ENCODE results near the gene PREX1. TPM values are rescaled to one million over a fixed set of nuclear protein-coding genes. Genes with fewer than 3 reads are reported as not detected.

Gene PREX1
- total RNA-seq, 1 donor from 2014 or later = 65.5 TPM

GRCh38 chr20:48631114-48632016 is 196.4 kb downstream of the PREX1 start:
- intact Hi-C loops (cut with micrococcal nuclease) = no loop called here
- Mint-ChIP-seq H3K27ac (no peak overlapping the region), H3K36me3 (ENCODE audit: low read depth) (peaks cover 45% of the 10 kb centered on the region), H3K4me3 (no peak overlapping the region), H3K9me3 (no peaks in the 10 kb centered on the region), H3K4me1 (peaks cover 13% of the 10 kb centered on the region), H3K27me3 (no peaks in the 10 kb centered on the region)
- DNase-seq = no peak

GRCh38 chr20:48630342-48631075 is 197.3 kb downstream of the PREX1 start:
- Mint-ChIP-seq H3K27me3 (no peaks in the 10 kb centered on the region), H3K27ac (no peak overlapping the region), H3K9me3 (no peaks in the 10 kb centered on the region), H3K4me3 (no peak overlapping the region), H3K36me3 (ENCODE audit: low read depth) (peaks cover 45% of the 10 kb centered on the region), H3K4me1 (peaks cover 11% of the 10 kb centered on the region)
- intact Hi-C loops (cut with micrococcal nuclease) = no loop called here
- DNase-seq = no peak

GRCh38 chr20:48629960-48630315 is 197.9 kb downstream of the PREX1 start:
- no peak for DNase-seq
- H3K9me3 Mint-ChIP-seq = no peaks in the 10 kb centered on the region
- intact Hi-C loops (cut with micrococcal nuclease) = no loop called here
- no peaks in the 10 kb centered on the region for H3K27me3 Mint-ChIP-seq
- no peak overlapping the region for H3K4me3 Mint-ChIP-seq
- H3K27ac Mint-ChIP-seq = no peak overlapping the region
- H3K36me3 Mint-ChIP-seq (ENCODE audit: low read depth) = peaks cover 43% of the 10 kb centered on the region
- H3K4me1 Mint-ChIP-seq = peaks cover 8% of the 10 kb centered on the region

- no peaks in the 10 kb centered on the region for H3K27me3 Mint-ChIP-seq
- no peak overlapping the region for H3K27ac Mint-ChIP-seq
- peaks cover 44% of the 10 kb centered on the region for H3K36me3 Mint-ChIP-seq (ENCODE audit: low read depth)
- H3K4me1 Mint-ChIP-seq = peaks cover 8% of the 10 kb centered on the region
- DNase-seq = no peak
- no peak overlapping the region for H3K4me3 Mint-ChIP-seq
- intact Hi-C loops (cut with micrococcal nuclease) = no loop called here
- H3K9me3 Mint-ChIP-seq = no peaks in the 10 kb centered on the region
These were observed 198.5 kb downstream of the PREX1 start for GRCh38 chr20:48629069-48629959.

GRCh38 chr20:48627737-48628128 is 200.1 kb downstream of the PREX1 start:
- Mint-ChIP-seq H3K4me3 (no peak overlapping the region), H3K36me3 (ENCODE audit: low read depth) (peaks cover 39% of the 10 kb centered on the region), H3K27ac (no peak overlapping the region), H3K27me3 (no peaks in the 10 kb centered on the region), H3K4me1 (peaks cover 8% of the 10 kb centered on the region), H3K9me3 (no peaks in the 10 kb centered on the region)
- intact Hi-C loops (cut with micrococcal nuclease) = no loop called here
- no peak for DNase-seq

GRCh38 chr20:48626938-48627736 is 200.7 kb downstream of the PREX1 start:
- Mint-ChIP-seq H3K4me3 (peak overlapping the region; percentile 2), H3K9me3 (no peaks in the 10 kb centered on the region), H3K27me3 (no peaks in the 10 kb centered on the region), H3K4me1 (peaks cover 8% of the 10 kb centered on the region), H3K36me3 (ENCODE audit: low read depth) (peaks cover 39% of the 10 kb centered on the region), H3K27ac (peak overlapping the region; percentile 53)
- intact Hi-C loops (cut with micrococcal nuclease) = no loop called here
- no peak for DNase-seq

- H3K27ac Mint-ChIP-seq = peak overlapping the region; percentile 50
- peak overlapping the region; percentile 2 for H3K4me3 Mint-ChIP-seq
- H3K27me3 Mint-ChIP-seq = no peaks in the 10 kb centered on the region
- peak; percentile 61 for DNase-seq
- intact Hi-C loops (cut with micrococcal nuclease) = no loop called here
- H3K4me1 Mint-ChIP-seq = peaks cover 8% of the 10 kb centered on the region
- no peaks in the 10 kb centered on the region for H3K9me3 Mint-ChIP-seq
- peaks cover 37% of the 10 kb centered on the region for H3K36me3 Mint-ChIP-seq (ENCODE audit: low read depth)
These were observed 201.4 kb downstream of the PREX1 start for GRCh38 chr20:48626226-48626937.

- intact Hi-C loops (cut with micrococcal nuclease) = no loop called here
- no peak for DNase-seq
- no peak overlapping the region for H3K27ac Mint-ChIP-seq
- H3K4me3 Mint-ChIP-seq = no peak overlapping the region
- no peaks in the 10 kb centered on the region for H3K27me3 Mint-ChIP-seq
- no peaks in the 10 kb centered on the region for H3K9me3 Mint-ChIP-seq
- peaks cover 14% of the 10 kb centered on the region for H3K4me1 Mint-ChIP-seq
- H3K36me3 Mint-ChIP-seq (ENCODE audit: low read depth) = peaks cover 35% of the 10 kb centered on the region
These were observed 202.5 kb downstream of the PREX1 start for GRCh38 chr20:48625136-48625900.

GRCh38 chr20:48624315-48625020 is 203.3 kb downstream of the PREX1 start:
- intact Hi-C loops (cut with micrococcal nuclease) = no loop called here
- DNase-seq = no peak
- H3K27me3 Mint-ChIP-seq = no peaks in the 10 kb centered on the region
- no peaks in the 10 kb centered on the region for H3K9me3 Mint-ChIP-seq
- H3K27ac Mint-ChIP-seq = no peak overlapping the region
- H3K4me3 Mint-ChIP-seq = no peak overlapping the region
- H3K4me1 Mint-ChIP-seq = peaks cover 12% of the 10 kb centered on the region
- H3K36me3 Mint-ChIP-seq (ENCODE audit: low read depth) = peaks cover 30% of the 10 kb centered on the region

GRCh38 chr20:48623906-48624265 is 203.9 kb downstream of the PREX1 start:
- H3K27me3 Mint-ChIP-seq = no peaks in the 10 kb centered on the region
- H3K27ac Mint-ChIP-seq = no peak overlapping the region
- intact Hi-C loops (cut with micrococcal nuclease) = no loop called here
- peaks cover 26% of the 10 kb centered on the region for H3K36me3 Mint-ChIP-seq (ENCODE audit: low read depth)
- H3K9me3 Mint-ChIP-seq = no peaks in the 10 kb centered on the region
- peaks cover 12% of the 10 kb centered on the region for H3K4me1 Mint-ChIP-seq
- H3K4me3 Mint-ChIP-seq = no peak overlapping the region
- DNase-seq = no peak

- intact Hi-C loops (cut with micrococcal nuclease) = no loop called here
- DNase-seq = no peak
- Mint-ChIP-seq H3K27me3 (no peaks in the 10 kb centered on the region), H3K36me3 (ENCODE audit: low read depth) (peaks cover 21% of the 10 kb centered on the region), H3K4me1 (peaks cover 12% of the 10 kb centered on the region), H3K27ac (no peak overlapping the region), H3K4me3 (no peak overlapping the region), H3K9me3 (no peaks in the 10 kb centered on the region)
These were observed 204.5 kb downstream of the PREX1 start for GRCh38 chr20:48623176-48623905.

Measured in activated CD4-positive, alpha-beta T cell treated with anti-CD3 and anti-CD28 coated beads, Interleukin-2, amount 10 ng/mL, durations not matched to agents 24 days and 14 days (primary cell).